ENCODE data around the gene NRAS.

The NRAS gene

GRCh38 chr1:114725230-114725629, 8.7 kb upstream of the NRAS start:
- DNase-seq, result no peak

- no peak for DNase-seq
Observed at GRCh38 chr1:114723915-114724314, 7.3 kb upstream of the NRAS start.

DNA sequence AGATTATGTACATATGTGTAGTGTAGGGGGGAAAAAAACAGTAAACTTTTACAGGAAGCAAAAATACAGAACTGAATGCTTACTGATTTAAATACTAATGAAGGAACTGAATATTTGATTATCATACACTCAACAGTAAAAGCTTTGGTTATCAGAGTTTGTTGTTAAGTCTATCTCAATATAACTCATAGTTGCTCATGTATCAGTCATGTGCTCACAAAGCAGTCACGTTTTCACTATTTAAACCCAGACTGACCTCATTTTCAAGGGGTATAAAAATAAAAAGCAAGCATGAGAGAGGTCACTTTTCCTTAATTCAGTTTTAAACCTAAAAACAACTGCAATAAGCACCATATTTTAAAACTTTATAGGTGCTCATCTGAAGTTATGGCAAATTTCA, 6.9 kb upstream of the NRAS start:
- DNase-seq, result no peak

DNA sequence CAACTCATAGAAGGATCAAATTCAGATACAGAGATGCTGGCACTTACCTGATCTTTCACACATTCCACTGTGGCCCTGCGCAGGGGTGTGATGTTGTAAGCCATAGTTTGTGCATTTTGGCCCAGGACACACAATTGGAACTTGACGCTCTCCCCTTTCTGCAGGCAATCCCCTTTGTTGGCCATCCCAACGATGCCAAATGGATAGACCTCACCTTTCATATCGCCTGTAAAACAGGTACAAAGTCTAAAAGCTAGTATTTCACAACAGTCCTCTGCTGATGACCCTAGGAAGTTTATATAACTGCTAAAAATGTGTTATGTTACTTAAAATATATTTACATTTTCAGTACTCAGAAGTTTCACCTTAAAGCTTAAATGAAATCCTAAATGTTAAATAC, 3.9 kb upstream of the NRAS start:
- no peak for DNase-seq

DNA sequence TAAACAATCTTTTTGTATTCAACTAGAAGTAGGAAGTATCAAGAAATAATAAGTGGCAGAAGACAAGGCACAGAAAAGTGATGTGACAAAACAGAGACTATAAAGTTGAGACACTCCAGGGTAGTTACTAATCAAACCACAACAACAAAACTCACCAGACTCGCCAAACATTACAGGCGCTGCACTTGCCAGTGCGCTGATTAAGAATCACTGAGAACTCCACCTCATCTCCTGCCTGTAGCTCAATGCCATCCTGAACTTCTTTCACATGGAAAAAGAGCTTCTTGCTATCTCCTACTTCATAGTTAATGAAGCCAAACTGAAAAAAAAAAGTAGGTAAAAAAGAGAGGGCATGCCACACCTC, 2.8 kb upstream of the NRAS start:
- no peak for DNase-seq

GRCh38 chr1:114718661-114719423, 2.3 kb upstream of the NRAS start:
- no peak for DNase-seq

- no peak for DNase-seq
Observed at GRCh38 chr1:114715952-114716303, 643 bp downstream of the NRAS start.

- DNase-seq, result no peak
Observed at GRCh38 chr1:114712977-114713376, 3.6 kb downstream of the NRAS start.

DNA sequence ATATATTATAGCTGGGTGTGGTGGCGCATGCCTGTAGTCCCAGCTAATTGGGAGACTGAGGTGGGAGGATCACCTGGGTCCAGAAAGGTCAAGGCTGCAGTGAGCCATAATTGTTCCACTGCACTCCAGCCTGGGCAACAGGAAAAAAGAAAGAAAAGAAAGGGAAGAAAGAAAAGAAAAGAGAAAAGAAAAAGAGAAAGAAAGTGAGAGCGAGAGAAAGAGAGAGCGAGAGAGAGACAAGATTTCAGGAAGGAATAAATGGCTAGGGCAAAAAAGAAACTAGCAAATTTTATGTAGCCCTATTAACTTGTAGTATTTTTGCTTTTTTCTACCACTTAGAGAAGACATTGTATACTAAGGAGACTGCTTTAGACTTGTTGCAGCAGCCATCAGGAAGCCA, 6.2 kb downstream of the NRAS start:
- DNase-seq, result no peak

GRCh38 chr1:114707604-114708003, 9.0 kb downstream of the NRAS start:
- no peak for DNase-seq

- DNase-seq, result no peak
Observed at GRCh38 chr1:114703242-114703641, 13.3 kb downstream of the NRAS start.

DNA sequence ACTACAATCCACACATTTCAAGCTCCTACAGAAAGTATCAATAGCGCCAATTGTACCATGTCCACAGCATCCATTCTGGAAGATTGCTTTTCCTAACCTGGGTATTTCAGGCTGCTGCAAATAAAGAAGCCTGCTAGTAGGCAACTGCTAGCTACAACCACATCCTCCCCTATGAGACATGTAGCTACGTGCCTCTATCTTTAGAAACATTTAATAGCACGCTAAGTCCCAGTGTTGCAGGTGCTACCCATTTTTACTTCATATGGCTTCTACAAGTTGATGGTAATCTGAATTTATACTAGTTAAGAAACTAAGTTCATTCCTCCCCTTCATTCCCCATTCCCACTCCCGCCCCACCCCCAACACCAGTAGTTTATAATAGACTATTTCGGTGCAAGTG, 13.8 kb downstream of the NRAS start:
- DNase-seq, result no peak

DNA sequence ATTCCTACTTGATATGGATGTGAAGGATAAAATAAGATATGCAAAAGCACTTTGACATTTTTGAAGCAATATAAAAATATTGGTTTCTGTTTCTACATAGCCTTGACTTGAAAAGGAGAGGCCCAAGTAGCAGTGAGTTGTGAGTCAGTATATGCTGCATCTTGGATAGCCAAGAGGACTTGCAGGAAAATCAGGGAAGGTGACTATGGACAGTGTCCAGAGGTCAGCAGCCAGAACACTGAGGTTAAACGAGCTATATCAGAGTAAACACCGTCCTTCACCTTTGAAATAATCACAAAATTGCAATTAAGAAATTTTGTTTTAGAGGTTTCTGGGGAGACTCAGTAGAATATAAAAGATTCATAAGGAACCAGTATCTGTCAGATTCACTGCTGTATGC, 14.6 kb downstream of the NRAS start:
- DNase-seq, result no peak

DNA sequence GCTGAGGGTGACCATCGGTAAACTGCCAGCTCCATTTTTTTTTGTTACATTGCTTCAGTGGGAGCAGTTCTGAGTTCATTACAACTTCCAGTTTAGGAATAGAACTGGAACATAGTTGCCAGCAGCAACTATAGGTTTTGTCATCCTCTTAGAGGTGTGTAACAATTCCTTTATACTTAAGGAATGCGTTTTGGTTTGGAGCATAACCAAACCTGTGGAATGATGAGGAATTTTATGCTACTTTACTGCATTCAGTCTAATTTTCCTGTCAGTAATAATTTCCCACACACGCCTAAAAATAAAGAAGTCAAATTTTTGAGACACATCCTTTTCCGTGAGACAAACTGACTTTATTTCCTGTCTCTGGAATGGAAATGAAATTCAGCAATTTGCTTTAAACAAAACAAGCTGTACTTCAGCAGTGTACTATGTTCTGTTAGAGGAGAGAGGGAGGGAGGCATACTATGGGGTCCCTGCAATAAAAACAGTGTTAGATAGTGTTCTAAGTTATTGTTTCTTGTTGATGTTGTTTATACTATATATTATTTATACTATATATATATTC, 16.5 kb downstream of the NRAS start:
- no peak for DNase-seq

GRCh38 chr1:114696810-114697209, 19.8 kb downstream of the NRAS start:
- DNase-seq, result no peak

GRCh38 chr1:114695430-114696058, 21.0 kb downstream of the NRAS start, which contains the start of gene AMPD1:
Gene AMPD1, minus strand, starts transcription at chr1:114695546. Its CDS starts 75 bp downstream, at chr1:114695471.
- no peak for DNase-seq

DNA sequence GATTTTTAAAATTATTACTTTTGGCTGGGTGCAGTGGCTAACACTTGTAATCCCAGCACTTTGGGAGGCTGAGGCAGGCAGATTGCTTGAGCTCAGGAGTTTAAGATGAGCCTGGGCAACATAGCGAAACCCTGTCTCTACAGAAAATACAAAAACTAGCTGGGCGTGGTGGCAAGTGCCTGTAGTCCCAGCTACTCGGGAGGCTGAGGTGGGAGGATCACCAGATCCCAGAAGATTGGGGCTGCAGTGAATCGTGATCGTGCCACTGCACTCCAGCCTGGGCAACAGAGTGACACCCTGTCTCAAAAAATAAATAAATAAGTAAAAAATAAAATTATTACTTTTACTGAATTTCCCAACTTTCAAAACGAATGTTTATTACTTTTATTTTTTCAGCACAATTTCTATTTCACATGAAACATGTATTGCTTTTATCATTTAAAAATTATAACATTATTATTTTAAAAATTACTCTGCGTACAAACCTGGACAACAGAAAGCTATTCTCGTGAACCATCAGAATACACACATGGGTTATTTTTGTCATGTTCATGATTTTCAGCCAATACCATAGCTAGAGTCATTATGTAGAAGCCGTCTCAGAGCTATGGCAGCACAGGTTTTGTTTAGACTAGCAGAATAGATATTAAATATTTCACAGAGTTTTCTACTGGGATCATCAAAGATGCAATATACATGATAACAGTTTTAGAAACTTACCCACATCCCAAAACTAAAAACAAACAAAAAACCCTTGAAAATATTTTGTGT, 21.8 kb downstream of the NRAS start:
- DNase-seq, result no peak

DNA sequence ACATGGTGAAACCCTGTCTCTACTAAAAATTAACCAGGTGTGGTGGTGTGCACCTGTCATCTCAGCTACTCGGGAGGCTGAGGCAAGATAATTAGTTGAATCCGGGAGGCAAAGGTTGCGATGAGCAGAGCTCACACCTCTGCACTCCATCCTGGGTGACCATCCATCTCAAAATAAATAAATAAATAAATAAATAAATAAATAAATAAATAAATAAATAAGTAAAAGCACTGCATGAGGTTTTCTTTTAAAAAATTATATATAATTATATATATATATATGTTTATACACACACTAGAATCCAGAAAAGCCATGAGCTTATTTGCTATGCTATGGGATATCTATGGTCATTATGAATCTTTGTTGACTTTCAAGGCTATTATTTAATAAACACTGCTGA, 23.6 kb downstream of the NRAS start:
- DNase-seq, result no peak

GRCh38 chr1:114691061-114691460, 25.5 kb downstream of the NRAS start:
- no peak for DNase-seq

GRCh38 chr1:114690148-114690547, 26.4 kb downstream of the NRAS start:
- no peak for DNase-seq

DNA sequence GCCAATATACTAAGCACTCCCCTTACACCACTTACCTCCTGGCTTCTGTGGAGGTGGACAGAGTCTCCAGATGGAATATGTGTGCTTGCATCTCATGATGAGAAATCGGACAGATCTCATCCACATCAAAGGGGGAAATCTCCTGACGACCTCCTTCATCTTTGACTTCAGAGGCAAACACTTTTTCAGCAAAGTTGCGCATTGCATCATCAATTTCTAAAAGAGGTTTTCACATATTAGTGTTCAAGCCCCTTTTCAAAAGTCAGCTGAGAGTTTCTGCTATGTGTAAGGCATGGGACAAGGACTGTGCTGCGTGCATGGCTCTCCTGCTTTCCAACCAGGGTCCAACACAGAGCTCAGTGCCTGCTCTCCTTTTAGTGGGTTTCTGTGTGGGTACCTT, 28.0 kb downstream of the NRAS start:
- no peak for DNase-seq

GRCh38 chr1:114685851-114686250, 30.7 kb downstream of the NRAS start:
- no peak for DNase-seq

- no peak for DNase-seq
Observed at GRCh38 chr1:114677691-114678090, 38.9 kb downstream of the NRAS start.

- no peak for DNase-seq
Observed at GRCh38 chr1:114676115-114676514, 40.5 kb downstream of the NRAS start.

Data from NCI-H774 (cell line).